ENCODE results near the gene RPS6KA5.
"Not testable (repeated sequence)": the region's sequence is repeated elsewhere in the genome, so short reads cannot be mapped to it uniquely, and the experiment has no call there.

RPS6KA5 gene

DNA sequence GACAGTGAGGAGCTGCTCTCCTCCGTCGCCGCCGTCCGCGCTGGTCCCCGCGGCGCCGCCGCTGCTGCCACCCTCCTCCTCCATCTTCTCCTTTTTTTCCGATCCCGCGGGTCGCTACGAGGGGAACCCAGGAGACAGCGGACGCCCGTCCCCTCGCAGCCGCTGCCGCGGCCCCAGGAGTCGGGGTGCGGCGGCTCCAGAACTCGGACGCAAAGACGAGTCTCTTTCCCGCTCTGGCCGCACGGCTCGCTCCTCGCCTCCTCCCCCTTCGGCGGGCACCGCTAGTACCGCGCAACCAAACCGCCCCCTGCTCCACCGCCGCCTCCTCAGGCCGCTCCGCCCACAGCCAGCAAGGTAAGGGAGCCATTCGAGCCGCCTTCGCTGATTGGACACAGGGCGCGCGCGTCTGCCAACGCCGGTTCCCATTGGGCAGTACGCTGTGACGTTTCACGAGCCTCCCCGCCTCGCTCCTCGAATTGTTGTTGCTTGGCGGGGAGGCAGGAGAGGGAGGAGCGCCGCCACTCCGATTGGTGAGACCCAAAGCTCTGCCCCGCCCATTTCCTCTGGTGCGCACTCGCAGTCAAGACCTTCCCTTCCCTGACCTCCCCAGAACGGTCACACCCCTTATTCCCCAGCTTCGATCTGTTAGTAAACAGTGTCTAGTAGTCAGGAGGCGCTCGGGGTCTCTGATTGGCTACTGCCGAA lies at the start of gene RPS6KA5:
Gene RPS6KA5, minus strand, starts transcription at position 291 of the 705 bp plus-strand sequence. Its CDS starts 207 bp downstream, at position 84.
- DNase-seq = peak; percentile 100

GRCh38 chr14:91108941-91109611 lies 48.6 kb upstream of the RPS6KA5 start:
- DNase-seq = no peak

DNA sequence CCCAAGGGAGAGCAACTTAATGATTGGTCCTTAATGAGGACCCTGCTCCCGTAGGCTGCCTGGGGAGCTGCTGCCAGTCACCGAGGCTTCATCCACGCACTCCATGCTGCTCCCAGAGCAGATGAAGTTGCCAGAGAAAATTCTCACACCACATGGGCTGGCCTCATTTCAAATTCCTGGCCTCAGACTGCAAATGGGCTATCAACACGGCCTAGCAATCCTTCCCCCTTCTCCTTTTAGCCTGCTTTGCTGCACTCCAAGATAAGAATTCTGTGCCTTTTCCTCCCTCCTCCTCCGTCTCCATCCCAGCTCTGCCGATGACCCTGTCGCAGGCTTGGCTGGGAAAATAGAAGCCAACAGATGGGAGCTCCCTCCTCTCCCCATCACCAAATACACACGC lies 42.7 kb upstream of the RPS6KA5 start:
- no peak for DNase-seq

DNA sequence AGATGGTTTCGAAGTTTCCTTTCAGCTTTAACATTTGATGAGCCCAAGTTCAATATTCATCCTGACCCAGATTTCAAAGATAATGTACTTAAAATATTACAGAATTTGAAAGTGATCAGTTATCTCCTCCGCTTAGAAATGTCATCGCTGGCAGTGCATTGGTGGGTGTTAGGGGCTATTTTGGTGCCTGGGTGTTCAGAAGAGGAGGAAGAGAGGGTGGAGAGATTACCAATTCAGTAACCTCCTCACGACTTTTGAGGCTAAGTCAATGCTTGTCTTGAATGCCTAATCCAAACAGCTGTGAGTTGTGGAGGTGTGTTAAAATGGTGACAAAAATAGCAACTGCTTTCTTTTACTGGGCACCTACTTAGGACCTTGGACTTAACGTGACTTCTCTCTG lies 39.7 kb upstream of the RPS6KA5 start:
- no peak for DNase-seq

GRCh38 chr14:91098591-91098990 lies 38.1 kb upstream of the RPS6KA5 start:
- no peak for DNase-seq

DNA sequence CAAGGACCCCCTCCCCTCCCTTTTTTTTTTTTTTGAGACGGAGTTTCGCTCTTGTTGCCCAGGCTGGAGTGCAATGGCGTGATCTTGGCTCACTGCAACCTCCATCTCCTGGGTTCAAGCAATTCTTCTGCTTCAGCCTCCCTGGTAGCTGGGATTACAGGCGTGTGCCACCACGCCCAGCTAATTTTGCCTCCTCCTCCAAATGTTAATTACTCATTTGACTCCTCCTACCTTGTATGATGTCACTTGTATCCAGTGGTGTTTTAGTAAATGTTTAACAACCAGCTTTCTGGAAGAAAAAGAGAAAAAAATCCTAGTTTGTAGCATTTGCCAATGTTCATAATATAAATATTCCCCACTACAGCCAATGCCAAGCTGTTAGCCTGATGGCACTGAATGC lies 37.2 kb upstream of the RPS6KA5 start:
- not testable (repeated sequence) for DNase-seq

- DNase-seq = no peak
These were observed 34.7 kb upstream of the RPS6KA5 start for GRCh38 chr14:91095178-91095577.

DNA sequence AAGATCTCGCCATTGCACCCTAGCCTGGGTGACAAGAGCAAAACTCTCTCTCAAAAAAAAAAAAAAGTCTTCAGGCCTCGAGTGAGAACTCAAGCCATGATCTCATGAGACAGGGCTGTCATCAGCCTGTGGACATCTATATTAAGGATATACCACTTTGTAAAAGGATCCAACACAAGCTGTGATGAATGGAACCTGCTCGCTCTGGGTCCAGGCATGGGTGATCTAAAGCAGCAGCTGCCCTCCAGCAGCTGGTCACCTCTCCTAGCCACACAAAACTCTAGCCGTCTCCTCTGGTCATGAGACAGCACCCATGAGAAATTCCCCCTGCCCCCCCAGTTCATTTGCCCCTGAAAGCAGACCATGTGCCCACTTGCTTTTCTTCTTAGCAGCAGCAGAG lies 34.3 kb upstream of the RPS6KA5 start:
- DNase-seq = no peak

DNA sequence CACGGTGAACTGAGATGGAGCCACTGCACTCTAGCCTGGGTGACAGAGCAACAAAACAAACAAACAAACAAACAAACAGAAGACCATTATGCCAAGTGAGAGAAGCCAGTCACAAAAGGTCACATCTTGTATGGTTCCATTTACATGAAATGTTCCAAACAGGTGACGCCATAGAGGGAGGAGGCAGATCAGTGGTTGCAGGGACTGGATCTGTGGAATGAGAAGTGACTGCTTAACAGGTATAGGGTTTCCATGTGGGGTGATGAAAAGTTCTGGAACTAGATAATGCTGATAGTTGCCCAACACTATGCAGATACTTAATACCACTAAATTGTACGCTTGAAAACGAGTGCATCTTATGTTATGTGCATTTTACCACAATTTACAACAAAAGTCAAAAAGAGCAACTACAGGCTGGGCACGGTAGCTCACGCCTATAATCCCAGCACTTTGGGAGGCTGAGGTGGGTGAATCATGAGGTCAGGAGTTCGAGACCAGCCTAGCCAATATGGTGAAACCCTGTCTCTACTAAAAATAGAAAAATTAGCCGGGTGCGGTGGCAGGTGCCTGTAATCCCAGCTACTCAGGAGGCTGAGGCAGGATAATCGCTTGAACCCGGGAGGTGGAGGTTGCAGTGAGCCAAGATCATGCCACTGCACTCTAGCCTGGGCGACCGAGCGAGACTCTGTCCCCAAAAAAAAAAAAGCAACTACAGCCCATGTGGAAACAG lies 33.5 kb upstream of the RPS6KA5 start:
- DNase-seq = not testable (repeated sequence)

GRCh38 chr14:91092073-91092472 lies 31.6 kb upstream of the RPS6KA5 start:
- no peak for DNase-seq

GRCh38 chr14:91090743-91091142 lies 30.3 kb upstream of the RPS6KA5 start:
- no peak for DNase-seq

- no peak for DNase-seq
These were observed 29.6 kb upstream of the RPS6KA5 start for GRCh38 chr14:91089958-91090535.

DNA sequence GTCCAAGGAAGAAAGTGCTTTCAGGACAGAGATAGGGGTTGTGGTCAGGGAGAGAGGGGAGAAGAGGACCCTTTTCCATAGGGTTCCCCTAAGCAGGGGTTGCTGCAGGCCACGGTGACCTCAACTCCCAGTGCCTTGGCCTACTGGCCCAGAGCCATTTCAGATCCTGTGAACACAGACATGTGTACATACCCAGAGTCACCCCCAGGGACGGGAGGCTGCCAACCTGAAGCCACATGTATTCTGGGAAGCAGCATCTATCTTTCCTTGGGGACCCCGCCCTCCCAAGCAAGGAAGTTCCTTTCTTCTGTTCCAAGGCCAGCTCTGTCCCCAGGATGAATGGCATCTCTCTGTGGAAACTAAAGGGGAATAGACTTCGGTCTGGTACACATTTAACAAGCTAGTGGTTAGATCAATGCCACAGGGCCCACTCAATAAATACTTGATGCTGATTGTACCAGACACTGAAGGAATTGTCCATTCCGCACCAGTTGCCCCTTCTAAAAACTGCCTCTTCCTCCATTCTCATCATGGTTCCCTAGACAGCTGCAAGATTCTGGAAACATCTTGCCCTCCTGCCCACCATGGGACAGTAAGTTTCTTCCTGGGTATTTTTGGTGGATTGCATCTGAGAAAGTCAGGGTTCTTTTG lies 28.3 kb upstream of the RPS6KA5 start:
- no peak for DNase-seq

DNA sequence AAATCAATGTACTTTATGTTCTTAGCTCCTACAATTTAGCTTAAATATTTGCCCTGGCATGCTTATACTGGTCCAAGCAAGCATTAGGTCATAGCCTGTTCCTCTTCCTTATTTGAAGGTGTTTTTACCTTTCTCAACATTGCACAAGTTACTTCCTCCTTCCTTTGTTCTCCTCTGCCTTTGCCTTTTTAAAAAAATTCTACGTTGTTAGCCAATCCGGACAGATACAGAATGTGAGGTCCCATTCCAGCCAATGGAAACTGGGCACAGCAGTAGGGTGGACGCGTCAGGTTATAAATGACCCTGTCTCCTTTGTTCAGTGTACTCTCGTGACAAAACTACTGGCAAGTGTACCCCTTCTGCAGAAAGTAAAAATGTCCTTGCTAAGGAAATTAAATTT lies 27.0 kb upstream of the RPS6KA5 start:
- DNase-seq = not testable (repeated sequence)

DNA sequence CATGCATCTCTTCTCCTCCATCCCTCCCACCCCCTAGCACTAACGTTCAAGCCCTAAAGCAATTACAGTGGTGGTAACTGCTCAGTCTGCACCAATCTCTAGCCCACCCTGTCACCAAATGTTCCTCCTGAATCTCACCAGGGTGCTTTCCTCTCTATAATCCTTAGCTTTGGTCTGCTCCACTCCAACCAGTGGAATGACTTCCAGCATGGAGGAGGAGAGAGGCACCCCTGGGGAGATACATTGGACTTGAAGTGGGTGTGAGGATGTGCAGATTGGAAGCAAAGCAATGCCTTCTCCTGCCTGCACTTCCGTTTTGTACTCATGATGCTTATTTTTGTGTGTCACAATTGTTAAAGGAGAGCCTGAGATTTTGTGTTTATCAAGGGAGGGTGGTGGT lies 24.1 kb upstream of the RPS6KA5 start:
- DNase-seq = no peak

- no peak for DNase-seq
These were observed 21.8 kb upstream of the RPS6KA5 start for GRCh38 chr14:91082282-91082681.

DNA sequence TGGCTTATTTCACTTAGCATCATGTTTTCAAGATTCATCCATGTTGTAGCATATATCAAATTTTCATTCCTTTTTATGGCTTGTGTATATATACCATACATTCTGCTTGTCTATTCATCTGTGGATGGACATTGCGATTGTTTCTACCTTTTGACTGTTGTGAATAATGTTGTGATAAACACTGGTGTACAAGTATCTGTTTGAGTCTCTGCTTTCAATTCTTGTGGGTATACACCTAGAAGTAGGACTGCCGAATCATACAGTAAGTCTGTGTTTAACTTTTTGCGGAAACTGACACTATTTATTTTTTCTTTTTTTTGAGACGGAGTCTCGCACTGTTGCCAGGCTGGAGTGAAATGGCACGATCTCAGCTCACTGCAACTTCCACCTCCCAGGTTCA lies 19.6 kb upstream of the RPS6KA5 start:
- no peak for DNase-seq

GRCh38 chr14:91078095-91078737 lies 17.8 kb upstream of the RPS6KA5 start:
- no peak for DNase-seq

DNA sequence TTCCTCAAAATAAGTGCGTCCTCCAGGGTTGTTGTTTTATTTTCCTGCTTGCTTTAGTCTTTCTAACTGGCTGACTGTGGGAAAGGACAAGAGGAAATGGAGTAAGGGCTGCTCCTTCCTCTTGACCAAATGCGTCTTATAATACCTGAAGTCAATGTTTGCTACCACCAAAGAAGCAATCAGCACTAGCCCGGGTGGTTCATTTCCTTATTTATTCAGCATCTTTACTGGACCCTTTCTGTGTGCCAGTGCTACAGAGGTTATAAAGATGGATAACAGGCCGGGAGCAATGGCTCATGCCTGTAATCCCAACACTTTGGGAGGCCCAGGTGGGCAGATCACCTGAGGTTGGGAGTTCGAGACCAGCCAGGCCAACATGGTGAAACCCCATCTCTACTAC lies 15.1 kb upstream of the RPS6KA5 start:
- DNase-seq = no peak

DNA sequence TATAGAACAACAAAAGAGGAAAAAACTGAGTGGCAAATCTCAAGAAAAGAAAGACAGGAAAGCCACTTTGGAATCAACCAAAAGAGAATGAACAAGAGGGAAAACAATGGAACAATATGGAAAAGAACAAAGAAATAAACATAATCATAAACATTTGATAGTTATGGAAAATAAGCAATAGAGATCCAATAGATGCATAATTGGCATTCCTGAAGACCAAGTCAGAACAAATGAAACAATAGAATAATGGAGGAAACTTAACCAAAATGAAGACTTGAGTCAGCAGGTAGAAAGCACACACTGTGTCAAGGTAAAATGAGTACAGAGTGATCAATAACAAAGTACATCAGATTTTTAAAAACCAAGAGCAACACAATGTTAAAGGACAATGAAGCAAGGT lies 10.1 kb upstream of the RPS6KA5 start:
- no peak for DNase-seq

DNA sequence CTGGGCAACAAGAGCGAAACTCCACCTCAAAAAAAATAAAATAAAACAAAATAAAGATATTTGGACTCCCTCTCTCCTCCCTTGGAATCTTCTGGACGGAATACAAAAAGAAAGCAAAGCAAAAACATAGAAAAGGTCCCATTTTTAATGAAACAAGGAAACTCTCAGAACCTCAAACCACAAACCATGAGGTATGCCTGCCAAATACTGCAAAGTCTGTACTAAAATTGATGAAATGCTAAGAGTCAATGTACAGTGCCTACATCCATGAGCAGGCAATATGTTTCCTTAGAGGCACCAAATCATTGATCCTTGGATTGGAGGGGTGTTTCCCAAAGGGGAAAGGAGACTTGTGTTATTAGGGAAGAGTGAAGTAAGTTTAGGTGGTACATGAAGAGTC lies 8.2 kb upstream of the RPS6KA5 start:
- no peak for DNase-seq

- DNase-seq = no peak
These were observed 6.7 kb upstream of the RPS6KA5 start for GRCh38 chr14:91067186-91067585.

GRCh38 chr14:91065266-91065665 lies 4.8 kb upstream of the RPS6KA5 start:
- no peak for DNase-seq

Data from NCI-H524 (cell line).